ENCODE results near the gene MCF2L2. TPM values are rescaled to one million over a fixed set of nuclear protein-coding genes. Genes with fewer than 3 reads are reported as not detected.
"Not testable (repeated sequence)": the region's sequence is repeated elsewhere in the genome, so short reads cannot be mapped to it uniquely, and the experiment has no call there.

The MCF2L2 gene
- polyA plus RNA-seq, 4 donors: 0.61 to 1.7 (median 1.5) TPM

DNA sequence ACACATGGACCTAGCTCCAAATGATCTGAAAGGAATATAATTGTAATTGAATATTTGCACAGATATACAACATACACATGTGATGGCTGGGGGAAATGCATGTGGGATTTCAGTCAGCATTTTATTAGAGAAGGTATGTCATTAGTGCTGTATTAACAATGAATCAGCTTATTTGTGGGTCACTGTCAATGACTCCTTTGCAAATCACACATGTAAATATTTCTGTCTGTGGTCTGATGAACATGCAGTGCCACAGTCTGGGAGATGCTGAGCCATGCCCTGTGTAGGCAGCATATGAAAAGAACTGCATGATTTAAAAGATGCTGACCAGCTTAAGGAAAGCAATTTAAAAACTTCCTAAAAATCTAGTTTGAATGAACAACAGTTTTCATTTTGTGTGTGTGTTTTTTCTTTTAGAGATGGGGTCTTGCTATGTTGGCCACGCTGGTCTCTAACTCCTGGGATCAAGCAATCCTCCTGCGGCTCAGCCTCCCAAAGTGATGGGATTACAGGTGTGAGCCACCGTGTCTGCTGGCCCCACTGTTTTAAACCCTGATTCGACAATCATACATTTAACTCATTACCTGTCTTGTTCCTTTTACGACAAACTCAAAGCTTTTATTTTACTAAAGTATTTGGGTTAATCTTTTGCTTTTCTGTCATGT lies 176.2 kb downstream of the MCF2L2 start:
- no peak for DNase-seq (ENCODE audit: low read depth in 4 of 4, low spot score in 2 of 4)

DNA sequence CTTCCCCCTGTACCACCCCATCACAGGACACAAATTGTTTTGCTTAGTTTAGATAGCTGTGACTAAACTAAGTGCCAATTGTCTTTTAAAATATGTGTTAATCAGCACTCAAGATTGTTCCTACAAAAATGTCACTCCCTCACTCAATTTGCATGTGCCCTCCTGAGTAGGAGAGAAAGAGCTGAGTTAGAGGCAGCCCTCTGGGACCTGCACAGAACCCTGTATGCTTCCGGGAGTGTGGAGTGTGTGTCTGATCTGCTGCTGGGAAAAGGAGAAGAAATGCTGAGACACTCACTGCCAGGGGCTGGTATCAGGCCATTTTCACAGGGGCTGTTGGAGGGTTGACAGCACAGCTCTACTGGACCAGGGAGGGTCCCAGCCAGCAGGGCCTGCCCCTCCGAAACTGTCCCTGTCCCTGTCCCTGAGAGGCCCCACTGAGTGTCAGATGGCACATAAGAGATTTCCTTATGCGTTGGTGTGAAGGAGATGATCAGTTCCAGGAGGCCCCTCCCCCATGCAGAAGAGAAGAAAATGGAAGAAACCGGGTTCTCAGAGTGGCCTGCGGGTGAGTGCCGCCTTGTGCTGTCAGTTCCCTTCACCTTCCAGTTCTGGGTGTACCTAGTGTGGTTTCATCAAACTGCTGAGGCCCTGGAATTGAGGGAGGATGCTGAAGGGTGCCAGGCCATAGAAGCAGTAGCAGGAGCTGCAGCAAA lies 179.3 kb downstream of the MCF2L2 start:
- DNase-seq (ENCODE audit: low read depth in 4 of 4, low spot score in 2 of 4): no peak

DNA sequence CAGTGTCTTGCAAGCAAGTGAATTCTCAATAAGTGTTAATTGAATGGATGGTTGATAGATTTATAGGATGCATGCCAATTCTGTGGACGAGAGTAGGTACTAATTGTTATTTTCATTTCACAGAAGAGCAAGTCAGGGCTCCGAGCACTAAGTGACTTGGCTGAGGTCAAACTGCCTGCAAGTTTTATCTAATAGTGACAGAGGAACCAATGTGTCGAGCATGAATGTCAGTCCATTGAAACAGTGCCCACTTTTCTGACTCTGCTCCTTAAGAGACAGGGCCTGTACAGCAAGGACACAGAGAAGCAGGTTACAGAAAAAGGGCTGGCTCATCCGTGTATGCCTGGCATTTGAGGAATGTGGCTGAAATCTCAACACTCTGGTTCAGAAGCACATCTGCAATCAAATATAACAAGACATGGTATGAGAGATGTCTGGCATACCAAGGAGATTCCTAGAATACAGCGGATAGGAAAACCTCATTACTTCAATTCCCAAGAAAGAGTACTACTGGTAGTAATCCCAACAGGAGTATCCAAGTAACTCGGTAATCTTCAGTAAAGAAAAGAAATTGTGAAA lies 181.3 kb downstream of the MCF2L2 start:
- no peak for DNase-seq (ENCODE audit: low read depth in 4 of 4, low spot score in 2 of 4)

DNA sequence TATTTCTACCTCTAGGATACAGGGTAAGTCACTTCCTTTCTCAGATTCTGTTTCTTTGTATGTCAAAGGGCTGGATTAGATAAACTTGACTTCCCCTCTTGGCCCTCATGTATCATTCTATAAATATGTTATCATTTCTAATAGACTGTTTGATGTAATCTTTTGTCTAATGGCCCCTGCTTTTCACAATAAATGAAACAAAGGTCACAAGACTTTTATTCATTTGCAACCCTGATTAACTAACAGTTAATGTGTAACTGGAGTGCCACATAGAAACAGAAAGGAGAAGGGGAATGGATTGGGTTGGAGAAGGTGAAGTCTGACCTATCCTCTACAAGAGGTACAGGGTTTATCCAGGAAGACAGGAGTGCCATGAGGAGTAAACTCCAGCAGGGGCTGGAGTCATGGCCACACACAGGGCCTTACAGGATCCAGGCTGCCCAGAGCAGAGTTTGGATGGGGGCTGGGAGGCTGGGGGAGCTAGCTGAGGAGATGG lies 183.4 kb downstream of the MCF2L2 start:
- no peak for DNase-seq (ENCODE audit: low read depth in 4 of 4, low spot score in 2 of 4)

DNA sequence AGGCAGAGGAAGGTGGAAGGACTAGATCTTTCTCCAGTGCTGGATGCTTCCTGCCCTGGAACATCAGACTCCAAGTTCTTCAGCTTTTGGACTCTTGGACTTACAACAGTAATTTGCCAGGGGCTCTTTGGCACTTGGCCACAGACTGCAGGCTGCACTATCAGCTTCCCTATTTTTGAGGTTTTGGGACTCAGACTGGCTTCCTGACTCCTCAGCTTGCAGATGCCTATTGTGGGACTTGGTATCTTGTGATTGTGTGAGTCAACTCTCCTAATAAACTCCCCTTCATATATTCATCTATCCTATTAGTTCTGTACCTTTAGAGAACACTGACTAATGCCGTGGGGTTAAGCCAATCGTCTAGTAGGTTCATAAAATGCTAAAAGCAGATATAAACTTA lies 184.2 kb downstream of the MCF2L2 start:
- DNase-seq (ENCODE audit: low read depth in 4 of 4, low spot score in 2 of 4): no peak

DNA sequence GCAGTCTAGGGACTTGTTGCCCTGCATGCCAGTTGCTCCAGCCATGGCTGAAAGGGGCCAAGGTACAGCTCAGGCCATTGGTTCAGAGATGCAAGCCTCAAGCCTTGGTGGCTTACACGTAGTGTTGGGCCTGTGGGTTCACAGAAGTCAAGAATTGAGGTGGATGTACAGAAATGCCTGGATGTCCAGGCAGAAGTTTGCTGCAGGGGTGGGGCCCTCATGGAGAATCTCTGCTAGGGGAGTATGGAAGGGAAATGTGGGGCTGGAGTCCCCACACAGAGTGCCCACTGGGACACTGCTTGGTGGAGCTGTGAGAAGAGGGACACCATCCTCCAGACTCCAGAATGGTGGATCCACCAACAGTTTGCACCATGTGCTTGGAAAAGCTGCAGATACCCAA lies 186.0 kb downstream of the MCF2L2 start:
- no peak for DNase-seq (ENCODE audit: low read depth in 4 of 4, low spot score in 2 of 4)

DNA sequence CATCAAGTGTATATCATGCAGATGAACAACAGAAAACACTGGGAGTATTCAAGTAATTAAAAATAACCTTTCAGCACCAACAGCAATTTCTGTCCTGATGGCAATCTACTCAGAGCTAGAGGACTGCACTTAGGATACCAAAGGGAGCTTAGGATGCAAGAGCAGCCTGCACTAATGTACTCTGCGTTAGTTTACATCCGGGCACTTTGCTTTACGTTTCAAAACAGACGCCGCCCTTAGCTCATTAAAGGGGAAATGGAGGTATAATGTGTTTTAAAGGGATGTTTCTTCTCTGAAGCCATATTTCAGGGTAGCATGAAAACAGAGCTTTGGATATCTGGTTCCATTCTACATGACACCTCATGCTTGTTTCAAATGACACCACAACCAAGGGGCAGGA lies 189.4 kb downstream of the MCF2L2 start:
- DNase-seq (ENCODE audit: low read depth in 4 of 4, low spot score in 2 of 4): no peak

DNA sequence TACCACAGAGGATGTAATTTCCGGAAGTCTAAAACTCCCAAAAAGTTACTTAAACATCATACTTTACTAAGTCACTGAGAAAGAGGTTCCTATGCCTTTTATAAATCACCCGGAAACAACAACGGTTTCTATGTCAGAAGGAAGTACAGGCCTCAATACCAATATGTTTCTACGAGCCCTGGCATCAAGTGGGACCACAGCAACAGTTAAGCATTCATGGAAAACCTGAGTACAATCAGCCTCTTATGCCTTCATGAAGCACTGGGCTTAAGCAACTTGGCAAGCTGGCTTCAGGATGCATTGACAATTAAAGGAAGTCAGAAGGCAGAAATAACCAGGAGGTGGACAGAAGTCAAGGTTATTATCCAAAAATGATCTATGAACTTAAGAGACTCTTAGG lies 194.5 kb downstream of the MCF2L2 start:
- DNase-seq (ENCODE audit: low read depth in 4 of 4, low spot score in 2 of 4): no peak

DNA sequence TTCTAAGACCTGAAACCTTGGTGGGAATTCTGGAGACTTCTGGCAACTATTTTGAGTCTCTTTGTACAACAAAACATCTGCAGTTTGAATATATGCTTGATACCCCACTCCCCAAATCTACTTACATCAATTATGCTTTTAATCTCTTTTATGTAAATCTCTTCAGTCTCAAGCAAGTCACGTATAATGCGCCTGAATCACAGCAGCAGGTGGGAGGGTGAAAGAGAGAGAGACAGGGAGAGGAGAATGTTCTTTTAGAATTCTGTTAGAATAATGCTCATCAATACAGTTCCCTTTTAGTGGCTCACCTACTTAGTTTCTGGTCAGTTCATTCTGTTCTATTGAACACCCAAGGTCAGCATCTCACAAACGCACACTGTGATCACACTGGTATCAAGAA lies 197.6 kb downstream of the MCF2L2 start:
- no peak for DNase-seq (ENCODE audit: low read depth in 4 of 4, low spot score in 2 of 4)

DNA sequence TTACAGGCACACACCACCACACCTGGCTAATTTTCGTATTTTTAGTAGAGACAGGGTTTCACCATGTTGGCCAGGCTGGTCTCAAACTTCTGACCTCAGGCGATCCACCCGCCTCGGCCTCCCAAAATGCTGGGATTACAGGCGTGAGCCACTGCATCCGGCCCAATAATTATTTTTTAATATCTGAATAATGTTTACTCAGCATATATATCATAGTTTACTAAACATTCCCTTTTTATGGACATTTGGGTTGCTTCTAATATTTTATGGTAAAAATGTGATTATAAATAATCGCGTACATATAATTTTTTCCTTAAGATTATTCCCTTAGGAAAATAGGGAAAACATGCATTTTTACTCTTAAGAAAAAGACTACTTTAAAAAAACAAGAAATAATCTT lies 198.2 kb downstream of the MCF2L2 start:
- DNase-seq (ENCODE audit: low read depth in 4 of 4, low spot score in 2 of 4): not testable (repeated sequence)

DNA sequence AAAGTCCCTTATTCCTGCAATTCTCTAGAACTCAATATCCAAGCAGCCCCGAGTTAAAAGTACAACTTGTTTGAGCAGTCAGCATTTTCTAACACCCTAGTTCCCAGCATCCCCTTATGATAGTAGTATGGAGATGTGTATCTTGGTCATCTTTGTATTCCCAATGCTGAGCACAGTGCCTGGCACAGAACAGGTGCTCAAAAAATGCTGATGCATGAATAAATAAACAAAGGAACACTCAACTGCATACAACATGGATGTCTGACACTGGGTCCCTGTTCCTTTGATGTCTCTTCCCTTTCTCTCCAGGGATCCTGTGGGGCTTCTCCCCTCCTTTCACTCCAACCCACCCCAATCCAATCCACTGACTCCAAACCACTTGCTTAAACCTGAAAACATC lies 199.2 kb downstream of the MCF2L2 start:
- DNase-seq (ENCODE audit: low read depth in 4 of 4, low spot score in 2 of 4): no peak

DNA sequence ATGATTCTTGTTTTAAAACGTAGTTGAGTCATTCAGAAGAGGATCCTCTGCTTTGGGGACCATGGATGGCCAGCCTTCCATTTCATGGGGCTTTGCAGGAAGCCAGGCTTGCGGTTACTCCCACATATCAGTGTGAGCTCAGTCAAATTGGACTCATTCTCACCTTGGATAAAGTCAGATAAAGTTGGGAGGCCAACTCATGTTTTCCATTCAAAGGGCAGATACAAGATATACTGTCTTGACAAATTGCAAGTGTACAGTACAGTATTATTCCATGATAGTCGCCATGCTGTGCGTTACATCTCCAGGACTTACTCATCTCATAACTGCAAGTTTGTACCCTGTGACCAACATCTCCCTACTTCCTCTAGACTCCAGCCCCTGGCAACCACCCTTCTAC lies 200.8 kb downstream of the MCF2L2 start:
- DNase-seq (ENCODE audit: low read depth in 4 of 4, low spot score in 2 of 4): no peak

DNA sequence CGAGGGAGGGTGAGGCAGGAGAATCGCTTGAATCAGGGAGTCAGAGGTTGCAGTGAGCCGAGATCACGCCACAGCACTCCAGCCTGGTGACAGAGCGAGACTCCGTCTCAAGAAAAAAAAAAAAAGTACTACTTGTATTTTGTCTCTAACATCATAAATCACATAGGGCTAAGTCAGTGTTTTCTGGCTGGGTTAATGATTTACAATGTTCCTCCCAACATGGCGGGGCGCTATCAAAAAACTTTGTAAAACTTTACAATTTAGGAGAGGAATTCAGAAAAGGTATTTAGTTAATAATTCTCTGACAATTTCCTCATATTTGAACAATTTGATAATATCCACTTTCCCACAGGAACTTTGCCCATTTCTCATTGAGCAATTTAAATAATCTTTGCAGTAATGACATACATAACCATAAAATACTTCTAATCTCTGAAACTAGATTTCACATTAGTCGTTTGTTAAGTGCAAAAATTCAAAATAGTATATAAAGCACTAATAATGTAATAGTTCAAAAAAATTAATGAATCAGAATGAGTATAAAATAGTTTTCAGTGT lies 202.0 kb downstream of the MCF2L2 start:
- DNase-seq (ENCODE audit: low read depth in 4 of 4, low spot score in 2 of 4): no peak

DNA sequence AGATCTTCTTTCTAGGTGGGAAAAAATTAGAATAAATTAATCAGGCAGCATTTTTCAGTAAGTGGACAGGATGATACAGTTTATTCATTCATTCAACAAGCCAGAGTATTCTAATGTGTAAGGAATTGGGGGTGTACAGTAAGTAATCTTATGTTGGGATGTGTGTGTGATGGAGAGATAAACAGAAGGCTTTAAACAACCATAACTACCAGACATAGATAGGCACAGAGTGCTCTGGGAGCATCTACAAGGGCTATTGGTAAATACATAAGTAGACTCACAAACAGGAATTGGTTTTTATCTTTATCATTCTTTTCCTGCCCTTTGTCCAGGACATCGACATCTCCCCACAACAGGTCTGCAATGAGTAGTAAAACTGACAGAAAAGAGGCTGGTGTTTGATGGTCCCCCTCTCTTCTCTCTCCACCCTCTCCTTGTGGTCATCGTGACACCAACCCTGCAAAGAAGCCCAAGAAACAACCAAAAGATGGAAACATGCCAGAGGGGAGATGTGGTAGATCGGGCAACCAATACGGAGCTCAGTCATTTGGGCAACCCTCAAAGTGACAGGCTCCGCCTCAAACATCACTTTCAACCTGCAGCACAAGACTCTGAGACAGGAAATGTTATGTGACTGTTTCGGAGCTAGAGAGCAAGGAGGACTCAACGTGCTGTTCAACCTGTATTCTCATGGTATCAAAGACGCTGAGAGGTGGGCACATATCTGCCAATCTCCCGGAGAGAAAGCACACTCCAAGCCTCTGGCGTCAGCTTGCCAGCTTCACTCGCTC lies 204.0 kb downstream of the MCF2L2 start:
- no peak for DNase-seq (ENCODE audit: low read depth in 4 of 4, low spot score in 2 of 4)

DNA sequence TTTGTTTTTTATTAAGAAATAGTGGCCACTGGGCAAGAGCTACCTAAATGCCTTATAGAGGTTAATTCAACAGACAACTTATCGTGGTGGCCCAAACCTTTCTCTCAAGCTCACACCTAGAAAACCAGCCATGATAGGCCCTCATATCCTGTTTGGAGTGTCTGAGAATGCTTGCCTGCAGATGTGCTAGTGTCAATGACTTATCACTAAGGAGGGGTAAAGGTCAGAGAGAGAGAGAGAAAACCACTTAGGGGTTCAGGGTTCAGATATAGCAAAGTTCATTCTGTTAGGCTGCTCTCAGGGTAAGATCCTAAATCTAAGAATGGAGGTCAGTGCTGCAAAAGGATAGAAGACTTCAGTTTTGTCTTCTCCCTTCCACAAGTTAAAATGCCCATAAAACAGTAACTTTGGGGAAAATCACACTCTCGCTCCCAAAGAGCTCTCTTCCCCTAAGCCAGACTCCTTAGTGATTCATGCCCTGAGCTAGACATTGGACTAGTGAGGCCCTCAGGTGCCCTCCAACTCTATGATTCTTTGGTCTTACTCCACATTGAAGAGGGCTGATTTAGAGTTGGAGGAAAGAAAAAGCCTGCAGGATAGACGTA lies 205.7 kb downstream of the MCF2L2 start:
- DNase-seq (ENCODE audit: low read depth in 4 of 4, low spot score in 2 of 4): no peak

DNA sequence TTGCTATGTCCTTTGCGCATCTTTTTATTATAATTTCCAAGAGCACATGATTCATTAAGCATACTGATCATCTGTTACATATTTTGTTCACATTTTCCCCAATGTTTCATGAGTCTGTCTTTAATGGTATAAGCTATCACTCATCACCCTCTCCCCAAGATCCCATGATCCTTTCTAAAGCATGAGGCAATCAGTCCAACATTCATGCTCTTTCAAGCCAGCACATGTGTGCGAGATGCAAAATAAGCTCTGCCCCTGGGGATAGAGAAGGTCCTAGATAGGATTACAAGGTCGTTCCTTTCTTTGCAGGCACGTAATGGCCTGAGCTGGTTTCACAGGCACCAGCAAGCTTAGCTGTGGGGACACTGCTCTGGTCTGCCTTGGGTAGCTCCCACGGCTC lies 207.6 kb downstream of the MCF2L2 start:
- DNase-seq (ENCODE audit: low read depth in 4 of 4, low spot score in 2 of 4): no peak

DNA sequence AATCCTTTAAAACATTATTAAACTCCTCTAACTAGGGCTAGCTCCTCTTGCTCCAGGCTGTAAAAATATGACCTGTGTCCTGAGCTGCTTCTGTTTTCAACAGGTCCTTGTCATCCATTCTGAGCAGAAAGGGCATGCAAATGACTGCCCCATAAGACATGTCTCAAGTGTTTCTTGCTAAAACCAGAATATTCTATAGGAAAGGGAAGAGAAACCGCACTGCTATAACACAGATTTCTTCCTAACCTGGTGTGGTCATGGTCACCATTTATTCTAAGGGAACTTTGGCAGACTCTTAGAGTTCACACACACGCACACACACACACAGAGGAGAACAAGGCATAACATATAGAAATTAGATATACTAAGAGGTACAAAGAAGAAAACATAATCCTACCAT lies 209.6 kb downstream of the MCF2L2 start:
- DNase-seq (ENCODE audit: low read depth in 4 of 4, low spot score in 2 of 4): no peak

DNA sequence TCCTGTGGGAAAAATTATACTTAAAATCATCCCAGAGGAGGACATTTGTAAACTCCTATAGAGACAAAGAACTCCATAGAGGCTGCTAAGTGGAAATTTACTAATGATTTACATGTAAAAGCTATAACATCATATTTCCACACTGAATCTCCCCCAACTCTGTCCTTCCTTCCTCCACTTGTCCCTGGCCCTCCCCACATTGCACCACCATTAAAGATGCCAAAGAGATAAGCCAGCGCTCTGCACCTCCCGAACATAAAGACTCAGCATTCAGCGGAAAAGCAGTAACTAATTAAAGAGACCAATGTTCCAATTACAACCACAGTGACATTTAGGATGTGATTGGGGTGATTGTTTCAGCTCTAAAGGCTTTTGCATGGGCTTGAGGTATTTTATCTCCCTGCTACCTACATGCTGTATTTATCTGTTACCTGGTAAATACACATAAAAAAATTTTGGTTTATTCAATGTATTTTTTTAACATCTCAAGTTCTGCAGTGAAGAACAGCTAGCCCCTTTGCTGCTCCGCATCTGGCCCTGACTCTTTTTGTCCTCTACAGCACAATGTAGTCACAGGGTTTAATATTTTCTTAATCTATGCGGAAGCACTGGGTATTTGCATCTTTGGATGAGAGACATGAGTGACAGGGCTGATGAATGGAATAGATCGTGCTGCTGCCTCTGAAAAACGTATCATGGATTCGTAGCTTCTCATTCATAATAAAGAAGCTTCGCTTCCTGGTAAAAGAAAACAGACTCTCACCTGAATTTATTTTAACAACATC lies 210.7 kb downstream of the MCF2L2 start:
- DNase-seq (ENCODE audit: low read depth in 4 of 4, low spot score in 2 of 4): no peak

DNA sequence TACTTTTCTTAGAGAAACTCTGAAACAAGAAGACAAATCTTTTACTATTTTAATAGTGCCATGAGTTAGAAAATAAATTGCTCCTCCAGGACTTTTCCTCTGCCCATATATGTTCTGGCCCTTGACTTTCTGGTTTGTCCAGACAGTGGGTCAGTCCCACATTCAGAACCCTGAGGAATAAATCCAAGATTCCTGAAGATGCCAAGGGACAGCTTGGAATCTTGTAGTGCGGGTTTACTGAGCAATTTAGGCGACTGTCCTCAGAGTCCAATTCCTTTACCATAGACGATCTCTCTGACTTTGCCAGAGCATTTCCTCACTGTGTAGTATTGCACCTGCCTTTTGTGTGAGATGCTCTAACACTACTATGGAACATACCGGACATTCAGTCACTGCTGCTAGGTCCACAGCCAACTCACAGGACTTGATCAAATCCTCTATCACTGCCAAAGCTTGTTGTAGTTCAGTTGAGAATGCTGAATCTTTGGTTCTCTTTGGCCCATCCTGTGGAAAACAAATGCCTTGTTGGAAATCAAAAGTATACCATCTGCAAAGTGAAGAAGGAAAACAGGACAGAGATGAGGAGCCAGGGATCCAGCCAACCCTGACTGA lies 212.7 kb downstream of the MCF2L2 start:
- no peak for DNase-seq (ENCODE audit: low read depth in 4 of 4, low spot score in 2 of 4)
